ENCODE results near the gene OR2F1. TPM values are rescaled to one million over a fixed set of nuclear protein-coding genes. Genes with fewer than 3 reads are reported as not detected.

OR2F1 gene
- total RNA-seq, 1 donor from 2014 or later: not detected

DNA sequence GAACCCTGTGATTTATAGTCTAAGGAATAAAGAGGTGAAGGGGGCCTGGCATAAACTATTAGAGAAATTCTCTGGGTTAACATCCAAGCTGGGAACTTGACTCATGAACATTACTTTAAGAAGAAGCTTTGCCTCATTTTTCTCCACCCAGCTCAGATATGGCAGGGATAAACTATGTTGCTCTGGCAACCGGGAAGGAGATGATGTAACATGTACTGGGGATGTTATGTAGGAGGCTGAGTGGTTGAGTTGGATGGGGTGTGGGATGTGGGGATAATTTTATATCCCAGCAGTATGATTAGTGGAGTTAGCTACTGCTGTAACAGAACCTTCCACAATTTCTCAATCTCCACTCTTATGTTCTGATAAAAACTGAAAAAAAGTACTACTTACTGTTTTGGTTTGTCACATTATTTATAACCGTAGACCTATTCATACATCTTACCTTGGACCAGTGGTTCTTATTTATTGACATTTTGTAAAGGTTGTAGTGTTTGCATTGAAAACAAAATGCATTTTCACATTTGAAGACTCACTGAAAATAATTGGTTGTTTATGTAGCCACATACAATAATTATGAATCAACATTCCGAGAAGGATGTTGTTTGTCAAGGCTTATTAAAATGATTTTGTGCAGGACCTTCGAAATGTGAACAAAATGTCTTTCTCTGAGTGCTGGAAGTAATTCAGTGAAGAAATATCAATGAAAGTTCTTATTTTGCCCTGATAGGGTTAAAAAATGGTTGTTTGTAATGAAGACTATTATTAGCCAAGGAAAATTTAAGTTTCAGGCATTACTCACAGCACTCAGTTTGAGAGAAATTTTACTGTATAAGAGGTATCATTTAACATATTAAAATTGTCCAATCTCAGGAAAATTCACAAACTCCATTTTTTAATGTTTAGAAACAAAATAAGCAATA, 18.3 kb upstream of the OR2F1 start:
- no peak overlapping the region for H3K4me3 ChIP-seq (ENCODE audit: low read depth, low read length)
- DNase-seq (ENCODE audit: low read depth): no peak
- TF ChIP-seq, protein P1, sequence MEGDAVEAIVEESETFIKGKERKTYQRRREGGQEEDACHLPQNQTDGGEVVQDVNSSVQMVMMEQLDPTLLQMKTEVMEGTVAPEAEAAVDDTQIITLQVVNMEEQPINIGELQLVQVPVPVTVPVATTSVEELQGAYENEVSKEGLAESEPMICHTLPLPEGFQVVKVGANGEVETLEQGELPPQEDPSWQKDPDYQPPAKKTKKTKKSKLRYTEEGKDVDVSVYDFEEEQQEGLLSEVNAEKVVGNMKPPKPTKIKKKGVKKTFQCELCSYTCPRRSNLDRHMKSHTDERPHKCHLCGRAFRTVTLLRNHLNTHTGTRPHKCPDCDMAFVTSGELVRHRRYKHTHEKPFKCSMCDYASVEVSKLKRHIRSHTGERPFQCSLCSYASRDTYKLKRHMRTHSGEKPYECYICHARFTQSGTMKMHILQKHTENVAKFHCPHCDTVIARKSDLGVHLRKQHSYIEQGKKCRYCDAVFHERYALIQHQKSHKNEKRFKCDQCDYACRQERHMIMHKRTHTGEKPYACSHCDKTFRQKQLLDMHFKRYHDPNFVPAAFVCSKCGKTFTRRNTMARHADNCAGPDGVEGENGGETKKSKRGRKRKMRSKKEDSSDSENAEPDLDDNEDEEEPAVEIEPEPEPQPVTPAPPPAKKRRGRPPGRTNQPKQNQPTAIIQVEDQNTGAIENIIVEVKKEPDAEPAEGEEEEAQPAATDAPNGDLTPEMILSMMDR (conservative IDR thresholded peaks at IDR 0.05; ENCODE audit: low read depth, low read length): no peak

DNA sequence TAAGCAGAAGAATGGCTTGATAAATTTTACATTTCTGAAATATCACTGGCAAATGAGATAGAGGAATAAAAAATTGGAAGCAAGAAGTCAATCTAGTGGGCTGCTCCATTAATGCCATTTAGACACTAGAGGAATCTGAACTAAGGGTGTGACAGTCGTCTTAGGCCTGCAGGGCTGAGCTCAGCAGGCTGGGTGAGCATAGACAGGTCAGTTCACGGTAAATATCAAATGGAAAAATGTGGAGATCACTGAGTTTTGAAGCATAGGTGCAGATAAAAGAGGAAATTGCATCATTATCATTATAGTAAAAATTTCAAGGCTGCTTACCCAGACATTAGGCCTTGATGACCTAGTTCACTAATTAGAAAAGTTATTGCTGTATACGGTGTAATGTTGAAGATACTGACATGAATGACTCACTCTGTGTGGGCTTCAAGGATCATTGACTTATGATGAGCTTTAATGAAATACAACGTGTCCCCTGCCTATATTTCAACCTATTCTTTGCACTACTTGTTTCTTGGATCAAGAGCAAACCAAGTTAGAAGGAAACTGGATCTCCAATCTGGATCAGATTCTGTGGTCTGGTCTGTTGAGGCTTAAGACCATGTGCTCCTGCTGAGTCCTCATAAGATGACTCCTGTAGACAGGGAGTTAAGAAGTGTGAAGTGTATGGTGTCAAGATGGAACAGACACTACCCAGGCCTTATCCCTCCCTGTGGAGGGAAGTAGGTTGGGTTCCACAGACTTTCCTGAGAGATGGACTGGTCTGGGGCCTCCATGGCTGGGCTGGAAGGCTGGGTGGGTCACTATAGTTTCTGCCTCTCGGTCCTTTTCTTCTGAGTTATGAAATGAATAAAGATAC, 16.0 kb upstream of the OR2F1 start:
- no peak for DNase-seq (ENCODE audit: low read depth)
- no peak overlapping the region for H3K4me3 ChIP-seq (ENCODE audit: low read depth, low read length)
- TF ChIP-seq, protein P1 (conservative IDR thresholded peaks at IDR 0.05; ENCODE audit: low read depth, low read length): no peak

DNA sequence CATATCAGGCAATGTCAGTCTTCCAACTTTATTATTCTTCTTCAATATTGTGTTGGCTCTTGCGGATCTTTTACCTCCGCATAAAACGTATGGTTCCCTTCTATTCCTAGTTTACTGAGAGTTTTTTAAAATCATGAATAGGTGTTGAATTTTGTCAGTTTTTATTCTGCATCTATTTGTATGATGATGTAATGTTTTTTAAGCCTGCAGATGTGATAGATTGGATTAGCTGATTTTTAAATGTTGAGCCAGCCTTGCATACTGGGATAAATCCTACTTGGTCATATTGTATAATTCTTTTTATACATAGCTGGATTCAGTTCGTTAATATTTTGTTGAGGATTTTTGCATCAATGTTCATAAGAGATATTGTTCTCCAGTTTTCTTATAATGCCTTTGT, 9.2 kb upstream of the OR2F1 start:
- DNase-seq (ENCODE audit: low read depth): no peak

DNA sequence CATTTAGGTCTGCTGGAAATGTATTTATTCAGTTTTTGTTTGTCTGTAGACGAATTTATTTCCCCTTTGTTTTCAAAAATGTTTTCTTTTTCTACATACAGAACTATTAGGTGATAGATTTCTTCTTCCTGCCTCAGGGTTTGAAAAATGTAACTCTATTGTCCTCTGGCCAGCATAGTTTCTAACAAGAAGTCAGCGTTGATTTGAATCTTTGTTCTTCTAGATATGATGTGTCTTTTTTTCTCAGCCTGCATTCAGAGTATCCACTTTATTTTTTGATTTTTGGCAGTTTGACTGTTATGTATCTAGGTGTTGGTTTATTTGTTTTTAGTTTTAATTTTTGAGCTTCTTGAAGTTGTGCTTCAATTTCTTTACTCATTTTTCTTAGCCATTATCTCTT, 7.5 kb upstream of the OR2F1 start:
- no peak for DNase-seq (ENCODE audit: low read depth)
- no peak overlapping the region for H3K4me3 ChIP-seq (ENCODE audit: low read depth, low read length)
- TF ChIP-seq, protein P1 (conservative IDR thresholded peaks at IDR 0.05; ENCODE audit: low read depth, low read length): no peak

More for the DNA sequence above, 9.2 kb upstream of the OR2F1 start:
- H3K4me3 ChIP-seq (ENCODE audit: low read depth, low read length): no peak overlapping the region
- TF ChIP-seq, protein P1 (conservative IDR thresholded peaks at IDR 0.05; ENCODE audit: low read depth, low read length): no peak

DNA sequence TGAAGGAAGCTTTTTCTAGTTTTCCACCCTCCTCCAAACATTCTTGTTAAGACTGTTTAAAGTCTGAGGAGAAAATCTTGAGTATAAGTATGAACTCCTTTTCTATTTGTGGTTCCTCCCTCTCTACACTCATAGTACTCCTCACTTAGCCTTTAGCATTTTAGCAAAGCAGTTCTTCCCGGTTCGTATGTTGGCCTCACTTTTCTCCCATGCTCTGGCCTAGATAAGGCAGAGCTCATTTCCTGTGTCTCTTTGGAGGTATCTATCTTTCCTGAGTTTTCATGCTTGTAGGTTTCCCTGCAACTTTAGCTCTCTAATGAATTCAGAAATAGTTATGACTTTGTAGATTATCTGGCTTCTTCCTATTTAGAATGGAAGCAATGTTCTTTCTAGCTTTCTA, 5.9 kb upstream of the OR2F1 start:
- DNase-seq (ENCODE audit: low read depth): no peak
- no peak overlapping the region for H3K4me3 ChIP-seq (ENCODE audit: low read depth, low read length)
- TF ChIP-seq, protein P1 (conservative IDR thresholded peaks at IDR 0.05; ENCODE audit: low read depth, low read length): no peak

DNA sequence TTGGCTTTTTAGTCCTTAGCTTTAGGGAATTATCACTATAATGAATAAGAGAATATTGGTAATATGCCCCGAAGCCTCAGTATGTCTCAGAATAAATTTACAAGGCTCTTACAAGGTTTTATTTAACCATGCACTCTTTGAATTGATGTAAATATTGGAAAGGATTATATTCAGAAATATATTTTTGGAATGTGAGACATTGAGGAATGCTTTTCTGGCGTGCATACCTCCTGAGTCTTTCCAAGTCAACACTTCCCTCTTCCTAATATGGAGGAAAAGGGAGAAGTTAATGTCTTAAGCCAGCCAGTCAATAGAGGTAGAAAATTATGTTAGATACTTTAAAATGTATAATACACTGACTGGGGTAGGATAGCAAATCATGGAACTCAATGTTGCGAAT, 1.2 kb upstream of the OR2F1 start:
- TF ChIP-seq, protein P1 (conservative IDR thresholded peaks at IDR 0.05; ENCODE audit: low read depth, low read length): no peak

More for the DNA sequence above, 1.2 kb upstream of the OR2F1 start:
- no peak for DNase-seq (ENCODE audit: low read depth)
- no peak overlapping the region for H3K4me3 ChIP-seq (ENCODE audit: low read depth, low read length)
